GM12878 (cell line): ENCODE results near the gene LIN28B. TPM values are rescaled to one million over a fixed set of nuclear protein-coding genes. Genes with fewer than 3 reads are reported as not detected.

Source experiments
- ATAC-seq: fragments of 200-7000 bp; cut with Tn5 transposase; 3 replicates; pipeline ENCODE4 v1.9.1; 2020; ENCODE audit warnings: mild to moderate bottlenecking, moderate library complexity
- BruUV-seq: library from RNA; stranded (reverse); fragments of 400-500 nt; replicated peaks from 2 replicates; lab custom pipeline; 2021; lab: Mats Ljungman, UMichigan
- CTCF ChIA-PET: fragments of 300-600 bp; sonication (Branson Sonifier 250); formaldehyde crosslinking; extraction: SDS; loops from one replicate; lab custom pipeline; 2021; ENCODE audit warnings: inconsistent platforms; lab: Yijun Ruan, JAX
- POLR2A ChIA-PET: fragments of 350-600 bp; formaldehyde crosslinking; extraction: SDS; loops from one replicate; lab custom pipeline; 2021; ENCODE audit warnings: inconsistent platforms; lab: Charles Lee
- RAD21 ChIA-PET: fragments of 300-600 bp; sonication (Branson Sonifier 250); formaldehyde crosslinking; loops from one replicate; lab custom pipeline; 2023; ENCODE audit warnings: antibody characterized with exemption; ENCODE audit not compliant: unreplicated experiment; lab: Charles Lee
- SMC1A ChIA-PET: fragments of 300-600 bp; sonication (Branson Sonifier 250); formaldehyde crosslinking; loops from one replicate; lab custom pipeline; 2023; ENCODE audit not compliant: unreplicated experiment, uncharacterized antibody; lab: Charles Lee
- DNase-seq: peaks from one replicate; pipeline ENCODE4 v3.0.0-alpha.2; 2011; ENCODE audit warnings: low read depth, low spot score
- FAIRE-seq: peaks from 3 replicates; lab custom pipeline; 2011; peaks lifted over from hg19 to GRCh38; lab: Jason Lieb, UNC
- H2AFZ ChIP-seq: 2 replicates; pipeline ENCODE4 v1.6.0; 2011; ENCODE audit warnings: low read depth, low read length, control low read depth; ENCODE audit not compliant: control insufficient read depth
- H3K27ac ChIP-seq: 2 replicates; pipeline ENCODE4 v1.5.1; 2011; ENCODE audit warnings: control low read depth; ENCODE audit not compliant: control insufficient read depth, insufficient read depth
- H3K27me3 ChIP-seq, 2 experiments: replicated peaks in 1 of 2; 2 replicates each; pipeline versions ENCODE4 v1.6.0 to v1.6.1; 2011; ENCODE audit warnings: low read length in 1 of 2; ENCODE audit not compliant: control insufficient read depth in 2 of 2, insufficient read depth in 2 of 2
- H3K36me3 ChIP-seq, 2 experiments: 2 replicates each; pipeline ENCODE4 v1.5.1; 2011; ENCODE audit warnings: low read length in 1 of 2; ENCODE audit not compliant: control insufficient read depth in 2 of 2, insufficient read depth in 2 of 2
- H3K4me1 ChIP-seq: 2 replicates; pipeline ENCODE4 v1.6.1; 2011; ENCODE audit warnings: mild to moderate bottlenecking, low read length, moderate library complexity, mixed read lengths; ENCODE audit not compliant: control insufficient read depth, insufficient read depth
- H3K4me2 ChIP-seq: 2 replicates; pipeline ENCODE4 v1.6.0; 2011; ENCODE audit warnings: control low read depth; ENCODE audit not compliant: control insufficient read depth, insufficient read depth
- H3K4me3 ChIP-seq: fragments of 200-600 bp; sonication (generic); 2 replicates; pipeline ENCODE4 v1.5.1; 2016
- H3K79me2 ChIP-seq: 2 replicates; pipeline ENCODE4 v1.6.0; 2011; ENCODE audit warnings: low read length; ENCODE audit not compliant: control insufficient read depth, insufficient read depth
- H3K9ac ChIP-seq: 2 replicates; pipeline ENCODE4 v1.8.0; 2011; ENCODE audit warnings: low read length, control low read depth, mixed read lengths; ENCODE audit not compliant: control insufficient read depth, insufficient read depth
- H3K9me3 ChIP-seq: replicated peaks from 3 replicates; pipeline ENCODE4 v1.5.1; 2011; ENCODE audit warnings: mild to moderate bottlenecking, low read length; ENCODE audit not compliant: control insufficient read depth, insufficient read depth
- H4K20me1 ChIP-seq: 2 replicates; pipeline ENCODE4 v1.6.0; 2011; ENCODE audit not compliant: control insufficient read depth, insufficient read depth
- CHD1 ChIP-seq: IDR thresholded peaks from 2 replicates; pipeline ENCODE4 v1.6.1; 2012; ENCODE audit warnings: low read depth, low read length, improper control_type of control experiment
- DPF2 ChIP-seq: fragments of 450-650 bp; IDR thresholded peaks from 2 replicates; pipeline ENCODE4 v1.6.1; 2017; ENCODE audit warnings: mild to moderate bottlenecking
- E2F8 ChIP-seq: fragments of 450-650 bp; IDR thresholded peaks from 2 replicates; pipeline ENCODE4 v1.6.1; 2018; ENCODE audit warnings: mild to moderate bottlenecking, low read depth, moderate library complexity; ENCODE audit not compliant: partially characterized antibody
- ETV6 ChIP-seq, 2 experiments: fragments of 450-650 bp in 1 of 2; IDR thresholded peaks in 1 of 2; conservative IDR thresholded peaks in 1 of 2; 2 replicates each; pipeline ENCODE4 v1.6.1; 2014; ENCODE audit warnings: antibody characterized with exemption in 1 of 2, borderline replicate concordance in 1 of 2, low read depth in 1 of 2, mild to moderate bottlenecking in 1 of 2, moderate library complexity in 1 of 2
- HCFC1 ChIP-seq: fragments of 150-350 bp; IDR thresholded peaks from 2 replicates; pipeline ENCODE4 v1.6.1; 2014; ENCODE audit warnings: low read length
- HDAC2 ChIP-seq: fragments of 200-600 bp; sonication (generic); IDR thresholded peaks from 2 replicates; pipeline ENCODE4 v1.6.1; 2017
- MTA2 ChIP-seq: fragments of 450-650 bp; IDR thresholded peaks from 2 replicates; pipeline ENCODE4 v1.6.1; 2016; ENCODE audit warnings: low read depth, mild to moderate bottlenecking, moderate library complexity
- NFXL1 ChIP-seq: fragments of 450-650 bp; IDR thresholded peaks from 2 replicates; pipeline ENCODE4 v1.6.1; 2017; ENCODE audit warnings: antibody characterized with exemption, mild to moderate bottlenecking, borderline replicate concordance
- SP1 ChIP-seq: IDR thresholded peaks from one replicate; pipeline ENCODE4 v1.6.1; 2011; ENCODE audit warnings: low read depth, low read length
- SPI1 ChIP-seq: IDR thresholded peaks from 2 replicates; pipeline ENCODE4 v1.6.1; 2011; ENCODE audit warnings: low read depth, mild to moderate bottlenecking, low read length, moderate library complexity, borderline replicate concordance; ENCODE audit not compliant: insufficient read depth
- SREBF1 ChIP-seq: IDR thresholded peaks from 2 replicates; pipeline ENCODE4 v1.6.1; 2012; ENCODE audit warnings: mild to moderate bottlenecking, low read length
- TCF12 ChIP-seq: IDR thresholded peaks from 2 replicates; pipeline ENCODE4 v1.6.1; 2011; ENCODE audit warnings: low read depth, mild to moderate bottlenecking, low read length
- USF2 ChIP-seq: IDR thresholded peaks from 2 replicates; pipeline ENCODE4 v1.6.1; 2011; ENCODE audit warnings: low read depth, low read length, improper control_type of control experiment, borderline replicate concordance
- ZNF622 ChIP-seq: fragments of 450-650 bp; IDR thresholded peaks from 2 replicates; pipeline ENCODE4 v1.6.1; 2017; ENCODE audit warnings: mild to moderate bottlenecking, inconsistent platforms
- ZSCAN29 ChIP-seq: fragments of 450-650 bp; IDR thresholded peaks from 2 replicates; pipeline ENCODE4 v1.6.1; 2017; ENCODE audit warnings: mild to moderate bottlenecking, moderate library complexity
- WGBS: methylation state at CpG from one replicate; pipeline ENCODE4 v1.1.6; 2016; ENCODE audit warnings: low lambda C conversion rate; ENCODE audit not compliant: insufficient replicate concordance, insufficient coverage; ENCODE audit errors: missing lambda C conversion rate; 5-methylcytosine and 5-hydroxymethylcytosine counted together
- in situ Hi-C: fragments of 300-500 bp; cut with MboI; formaldehyde crosslinking; loops from 9 replicates; pipeline ENCODE4 v1.14.3; 2018; ENCODE audit warnings: mixed read lengths
- intact Hi-C: fragments of 100-400 bp; cut with micrococcal nuclease; formaldehyde crosslinking; loops from one replicate; pipeline ENCODE4 v1.14.2; 2022; ENCODE audit not compliant: unreplicated experiment
- polyA plus RNA-seq, 11 experiments: library from polyadenylated mRNA; depleted of rRNA in 4 of 11; unstranded in 6 of 11; stranded (reverse) in 5 of 11; fragments of >200 nt; fragmentation: Nextera tagmentation in 4 of 11; fragmentation: Illumina TruSeq in 1 of 11; extraction: Ambion mirVana in 4 of 11; extraction: Trizol in 1 of 11; gene quantifications; 1 replicate in 1 of 11; 2 replicates in 10 of 11; pipeline versions ENCODE4 v1.2.1 to v1.2.3, GENCODE V29; 2011 to 2016; ENCODE audit warnings: inconsistent platforms in 2 of 11, missing spikeins in 2 of 11, low read depth in 1 of 11
- total RNA-seq, 4 experiments: library from RNA; depleted of rRNA in 3 of 4; stranded (reverse); fragments of >200 nt in 3 of 4; fragmentation: Illumina TruSeq in 1 of 4; extraction: Trizol in 1 of 4; gene quantifications; 2 replicates each; pipeline versions ENCODE4 v1.2.1 to v1.2.3, GENCODE V29; 2013 to 2021
- TF ChIP-seq, protein P1 (sequence below): IDR thresholded peaks from 2 replicates; pipeline ENCODE4 v1.6.1; 2011; ENCODE audit warnings: low read depth, mild to moderate bottlenecking, low read length, moderate library complexity, borderline replicate concordance; ENCODE audit errors: extremely low read depth

LIN28B gene
- total and polyA plus RNA-seq, 10 of the 15 experiments (the other 5 are each of a cell fraction or from before 2014, with no cell fraction given), result 0.01 to 2.4 (median 0.09) TPM; not detected in 6

DNA sequence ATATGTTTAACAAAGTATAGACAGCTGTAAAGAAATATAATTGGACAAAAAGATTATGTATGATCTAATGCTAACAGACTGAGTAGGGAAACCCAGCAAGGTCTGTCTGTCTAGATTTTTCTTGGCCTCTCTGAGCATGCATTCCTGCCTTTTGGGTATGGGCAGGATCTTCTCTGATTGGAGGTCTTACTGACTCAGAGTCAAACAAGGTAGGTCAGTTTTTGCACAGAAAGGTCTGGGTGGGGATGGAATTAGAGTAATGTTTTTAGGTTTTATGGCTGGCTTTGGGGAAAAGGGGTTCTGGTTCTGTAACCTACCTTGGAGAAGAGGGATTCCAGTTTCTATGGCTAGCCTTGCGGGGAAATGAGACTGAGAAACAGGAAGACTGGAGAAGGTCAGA lies 65.5 kb downstream of the LIN28B start:
- WGBS, result 44% methylated on average over 1 of the region's 1 CpG
- H3K4me2 ChIP-seq, result no peak overlapping the region

GRCh38 chr6:105024803-105025202 lies 67.9 kb downstream of the LIN28B start:
- intact Hi-C loops, result no loop called here
- in situ Hi-C loops, result no loop called here
- no peak overlapping the region for H2AFZ ChIP-seq
- H3K27ac ChIP-seq, result no peak overlapping the region
- no peak overlapping the region for H3K9ac ChIP-seq
- SMC1A ChIA-PET, result interaction anchor here (1.0 to 1.8 kb wide), 2 partner anchors 23 to 27 kb away, joined by 3 to 5 read pairs; no protein-coding TSS in a partner anchor
- H3K79me2 ChIP-seq, result no peaks in the 10 kb centered on the region
- no peaks in the 10 kb centered on the region for H4K20me1 ChIP-seq
- DNase-seq (no peak), FAIRE-seq (no peak), ATAC-seq (peak; percentile 38; the same call in 2 of the 3 replicates)
- H3K4me3 ChIP-seq, result no peak overlapping the region
- H3K36me3 ChIP-seq, result no peaks in the 10 kb centered on the region
- no peaks in the 10 kb centered on the region for H3K27me3 ChIP-seq
- POLR2A ChIA-PET, result no interaction called here
- H3K4me2 ChIP-seq, result no peak overlapping the region
- no peaks in the 10 kb centered on the region for H3K9me3 ChIP-seq
- RAD21 ChIA-PET, result interaction anchor here (1.2 to 1.3 kb wide), 2 partner anchors 10 to 53 kb away, joined by 3 to 4 read pairs; no protein-coding TSS in a partner anchor
- 9% methylated on average over 3 of the region's 3 CpGs for WGBS
- CTCF ChIA-PET, result no interaction called here
- no peaks in the 10 kb centered on the region for H3K4me1 ChIP-seq
- BruUV-seq, result no TSS peak
- TF ChIP-seq E2F8, result no peak
- no peak for TF ChIP-seq NFXL1
- no peak for TF ChIP-seq ETV6 (conservative IDR thresholded peaks at IDR 0.05 in 1 of 2, IDR thresholded peaks at IDR 0.05 in 1 of 2; ENCODE audit: borderline replicate concordance in 1 of 2, low read depth in 1 of 2)
- no peak for TF ChIP-seq DPF2
- no peak for TF ChIP-seq ZSCAN29
- no peak for TF ChIP-seq USF2
- TF ChIP-seq SREBF1, result no peak
- no peak for TF ChIP-seq MTA2
- TF ChIP-seq, protein P1, sequence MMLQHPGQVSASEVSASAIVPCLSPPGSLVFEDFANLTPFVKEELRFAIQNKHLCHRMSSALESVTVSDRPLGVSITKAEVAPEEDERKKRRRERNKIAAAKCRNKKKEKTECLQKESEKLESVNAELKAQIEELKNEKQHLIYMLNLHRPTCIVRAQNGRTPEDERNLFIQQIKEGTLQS, result no peak
- TF ChIP-seq SP1, result no peak
- TF ChIP-seq SPI1, result no peak
- TF ChIP-seq HDAC2, result no peak
- TF ChIP-seq TCF12, result no peak
- TF ChIP-seq ZNF622, result no peak
- TF ChIP-seq HCFC1, result no peak

More for the DNA sequence above, 65.5 kb downstream of the LIN28B start:
- Histone ChIP-seq H3K9me3 (no peaks in the 10 kb centered on the region), H3K4me1 (no peaks in the 10 kb centered on the region), H3K79me2 (no peaks in the 10 kb centered on the region), H3K27ac (no peak overlapping the region), H3K36me3 (no peaks in the 10 kb centered on the region), H3K27me3 (no peaks in the 10 kb centered on the region), H2AFZ (no peak overlapping the region), H3K9ac (no peak overlapping the region), H4K20me1 (no peaks in the 10 kb centered on the region), H3K4me3 (no peak overlapping the region)
- no TSS peak for BruUV-seq
- ATAC-seq (no peak), DNase-seq (no peak), FAIRE-seq (no peak)
- RAD21 ChIA-PET, result no interaction called here
- POLR2A ChIA-PET, result no interaction called here
- in situ Hi-C loops, result no loop called here
- CTCF ChIA-PET, result no interaction called here
- intact Hi-C loops, result no loop called here
- no peak for TF ChIP-seq CHD1
- SMC1A ChIA-PET, result no interaction called here
